NB4 (cell line): ENCODE results near the gene CENPX.

ENCODE experiments used
- DNase-seq: peaks from one replicate; pipeline ENCODE4 v3.0.0; 2010; ENCODE audit warnings: low read depth
- H3K4me3 ChIP-seq: one replicate; pipeline ENCODE4 v1.5.1; 2011; ENCODE audit warnings: mild to moderate bottlenecking, low read depth, low read length, moderate library complexity
- CTCF ChIP-seq: IDR thresholded peaks from one replicate; pipeline ENCODE4 v1.5.1; 2012; ENCODE audit warnings: low read depth, low read length
- MAX ChIP-seq: IDR thresholded peaks from 2 replicates; pipeline ENCODE4 v1.6.1; 2011; ENCODE audit warnings: low read depth, low read length
- MYC ChIP-seq: IDR thresholded peaks from 2 replicates; pipeline ENCODE4 v1.6.1; 2011; ENCODE audit warnings: low read depth, low read length
- POLR2A ChIP-seq: IDR thresholded peaks from 2 replicates; pipeline ENCODE4 v1.6.1; 2011; ENCODE audit warnings: mild to moderate bottlenecking; ENCODE audit not compliant: insufficient read length; ENCODE audit errors: extremely low read depth

The CENPX gene

GRCh38 chr17:82008258-82008940 lies 14.3 kb downstream of the CENPX start:
- TF ChIP-seq POLR2A (no peak), MAX (no peak), CTCF (no peak), MYC (no peak)
- no peak for DNase-seq
- no peak overlapping the region for H3K4me3 ChIP-seq

DNA sequence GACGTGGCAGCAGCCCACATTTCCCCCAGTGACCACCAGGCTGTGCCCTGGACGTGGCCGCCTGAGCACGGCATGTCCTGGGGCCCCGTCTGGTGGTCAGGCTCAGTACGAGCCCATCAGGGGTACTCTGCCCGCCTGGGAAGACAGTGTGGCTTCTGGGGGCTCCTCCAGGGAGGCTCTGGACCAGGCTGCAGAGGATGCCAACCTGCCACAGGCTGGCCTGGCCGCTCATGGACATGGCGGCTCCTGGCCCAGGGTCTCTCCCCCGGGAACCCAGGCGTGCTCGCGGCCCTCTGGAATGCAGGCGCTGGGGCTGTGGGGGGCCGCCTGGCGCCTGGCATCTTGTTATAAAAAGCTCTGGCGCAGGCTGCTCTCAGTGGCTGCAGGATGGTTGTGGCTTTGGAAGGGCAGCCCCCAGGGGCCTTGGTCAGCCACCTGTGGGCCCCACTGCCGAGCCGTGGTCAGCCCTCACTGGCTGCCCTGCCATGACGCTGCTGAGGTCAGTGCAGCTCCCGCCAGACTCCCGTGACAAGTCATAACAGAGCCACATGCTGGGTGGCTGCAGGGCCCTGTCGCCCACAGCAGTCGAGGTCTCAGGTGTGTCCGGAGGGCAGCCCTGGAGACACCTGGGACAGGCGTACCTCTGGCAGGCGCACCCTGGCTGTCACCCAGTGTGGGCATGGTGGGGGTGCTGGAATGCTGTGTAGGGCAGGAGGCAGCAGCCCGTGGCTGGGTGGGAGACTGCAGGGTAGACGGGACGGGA lies 15.0 kb downstream of the CENPX start:
- TF ChIP-seq MYC (no peak), MAX (no peak), CTCF (no peak), POLR2A (no peak)
- H3K4me3 ChIP-seq: no peak overlapping the region
- no peak for DNase-seq

DNA sequence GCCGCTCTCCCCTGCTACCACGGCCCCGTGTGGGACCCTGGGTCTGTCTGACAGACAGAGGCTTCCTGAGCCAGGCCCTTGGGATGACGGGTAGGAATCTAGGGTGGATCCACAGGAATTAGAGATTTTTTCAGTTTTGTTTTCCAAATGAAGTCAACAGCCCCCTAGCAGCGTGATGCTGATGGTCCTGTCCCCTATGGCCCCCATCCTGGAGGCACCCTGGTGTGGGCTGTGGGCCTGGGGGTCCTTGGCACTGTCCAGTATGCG lies 15.5 kb downstream of the CENPX start:
- DNase-seq: no peak
- TF ChIP-seq CTCF (no peak), POLR2A (no peak), MYC (no peak), MAX (no peak)
- H3K4me3 ChIP-seq: no peak overlapping the region

GRCh38 chr17:82006468-82007227 lies 16.0 kb downstream of the CENPX start:
- TF ChIP-seq MAX (no peak), MYC (no peak), CTCF (no peak), POLR2A (no peak)
- DNase-seq: no peak
- no peak overlapping the region for H3K4me3 ChIP-seq

DNA sequence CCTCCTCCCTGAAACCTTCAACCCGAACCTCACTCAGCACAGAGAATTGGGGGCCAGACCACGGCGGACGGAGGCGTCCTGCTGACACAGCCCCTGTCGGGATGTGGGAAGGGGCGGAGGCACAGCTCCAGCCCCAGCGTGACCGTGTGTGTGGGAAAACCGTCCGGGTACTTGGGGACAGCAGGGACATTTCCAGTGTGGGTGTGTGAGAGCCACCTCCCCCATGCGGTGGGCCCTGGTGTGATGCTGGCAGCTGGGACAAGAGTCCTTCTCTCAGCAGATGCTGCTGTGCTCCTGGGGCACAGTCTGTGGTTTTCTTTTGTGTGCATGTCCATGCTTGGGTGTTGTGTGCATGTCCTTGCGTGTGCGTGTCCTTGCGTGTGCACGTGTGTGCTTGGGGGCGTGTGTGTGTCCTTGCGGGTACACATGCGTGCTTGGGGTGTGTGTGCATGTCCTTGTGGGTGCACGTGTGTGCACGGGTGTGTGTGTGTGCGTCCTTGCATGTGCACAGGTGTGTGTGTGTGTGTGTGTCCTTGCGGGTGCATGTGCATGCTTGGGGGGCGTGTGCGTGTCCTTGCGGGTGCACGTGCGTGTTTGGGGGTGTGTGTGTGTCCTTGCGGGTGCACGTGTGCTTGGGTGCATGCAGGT lies 16.9 kb downstream of the CENPX start:
- H3K4me3 ChIP-seq: no peak overlapping the region

More for the DNA sequence above, 16.9 kb downstream of the CENPX start:
- no peak for DNase-seq
- TF ChIP-seq POLR2A (no peak), MAX (no peak), CTCF (no peak), MYC (no peak)
